ENCODE measurements around the gene UPF2. TPM values are rescaled to one million over a fixed set of nuclear protein-coding genes. Genes with fewer than 3 reads are reported as not detected.

The UPF2 gene
- polyA plus RNA-seq, 3 donors: 2.7 to 6.7 (median 4.3) TPM

- H3K27me3 Mint-ChIP-seq (ENCODE audit: low read depth in 3 of 3): no peaks in the 10 kb centered on the region
- Histone ChIP-seq H4K20me1 (ENCODE audit: insufficient read depth, low read length) (peaks cover 9% of the 10 kb centered on the region), H3K27ac (ENCODE audit: low read depth in 1 of 2, low read length in 2 of 2) (no peak overlapping the region), H2AFZ (ENCODE audit: insufficient read depth, low read depth, low read length, poor library complexity, severe bottlenecking) (no peak overlapping the region), H3K4me1 (ENCODE audit: control insufficient read depth in 1 of 2, insufficient read depth in 2 of 2, low read length in 2 of 2) (peaks cover 21 to 30% of the 10 kb centered on the region in 2 donors), H3K9me3 (replicated peaks in 1 of 2; ENCODE audit: control insufficient read depth in 1 of 2, insufficient read depth in 1 of 2, low read length in 2 of 2) (no peaks in the 10 kb centered on the region), H3K9ac (ENCODE audit: insufficient read depth, low read length, poor library complexity, severe bottlenecking) (no peak overlapping the region), H3K36me3 (replicated peaks in 1 of 2; ENCODE audit: control insufficient read depth in 1 of 2, insufficient read depth in 2 of 2, low read length in 2 of 2) (no peaks in the 10 kb centered on the region), H3K79me2 (ENCODE audit: insufficient read depth, low read length) (peaks cover 21% of the 10 kb centered on the region), H3K4me3 (replicated peaks in 1 of 3; ENCODE audit: low read depth in 2 of 3, low read length in 3 of 3) (no peak overlapping the region), H3K27me3 (ENCODE audit: control insufficient read depth in 2 of 2, insufficient read depth in 2 of 2, low read length in 2 of 2) (no peaks in the 10 kb centered on the region), H3K4me2 (replicated peaks; ENCODE audit: extremely low read depth, low read length, poor library complexity, severe bottlenecking) (no peak overlapping the region)
- no peak overlapping the region for H3K27ac Mint-ChIP-seq
- no CpG with 5 or more reads among the region's 5 CpGs for WGBS (ENCODE audit: insufficient coverage)
- DNase-seq: no peak
- intact Hi-C loops (cut with micrococcal nuclease): loop anchor here in 1 of 2 donors (10.0 kb wide), 1 partner anchor 149 kb away; the partner anchor contains the start of genes CDC123 and NUDT5
- H3K9me3 Mint-ChIP-seq: peaks cover 0 to 3% (median 0%) of the 10 kb centered on the region in 7 donors
- no peak overlapping the region for H3K4me3 Mint-ChIP-seq
- H3K4me1 Mint-ChIP-seq: peaks cover 25% of the 10 kb centered on the region
- no peak for TF ChIP-seq CTCF (IDR thresholded peaks at IDR 0.05)
- peaks cover 0 to 4% of the 10 kb centered on the region in 2 donors for H3K36me3 Mint-ChIP-seq
Observed at GRCh38 chr10:12045596-12045995, 3.0 kb upstream of the UPF2 start.

GRCh38 chr10:12042409-12042796 lies 206 bp downstream of the UPF2 start:
- peaks cover 35% of the 10 kb centered on the region for H3K4me1 Mint-ChIP-seq
- peaks cover 37% of the 10 kb centered on the region for H4K20me1 ChIP-seq (ENCODE audit: insufficient read depth, low read length)
- H3K4me3 ChIP-seq (replicated peaks in 1 of 3; ENCODE audit: low read depth in 2 of 3, low read length in 3 of 3): peak overlapping the region; percentile 76 to 100 (median 99)
- 2% methylated on average over 27 of the region's 31 CpGs for WGBS (ENCODE audit: insufficient coverage)
- peak overlapping the region; percentile 96 for H2AFZ ChIP-seq (ENCODE audit: insufficient read depth, low read depth, low read length, poor library complexity, severe bottlenecking)
- peaks cover 53% of the 10 kb centered on the region for H3K79me2 ChIP-seq (ENCODE audit: insufficient read depth, low read length)
- intact Hi-C loops (cut with micrococcal nuclease): loop anchor here (2.0 to 10.0 kb wide), 4 partner anchors 26 to 155 kb away; partner anchors contain the start of genes CDC123 (in 2 of the 2), NUDT5 (in 2 of the 2), DHTKD1 (in 1 of the 2) and SEC61A2 (in 1 of the 2)
- H3K9me3 ChIP-seq (replicated peaks in 1 of 2; ENCODE audit: control insufficient read depth in 1 of 2, insufficient read depth in 1 of 2, low read length in 2 of 2): no peaks in the 10 kb centered on the region
- H3K9ac ChIP-seq (ENCODE audit: insufficient read depth, low read length, poor library complexity, severe bottlenecking): peak overlapping the region; percentile 90
- no peaks in the 10 kb centered on the region for H3K27me3 Mint-ChIP-seq (ENCODE audit: low read depth in 3 of 3)
- H3K36me3 Mint-ChIP-seq: peaks cover 2 to 5% of the 10 kb centered on the region in 2 donors
- no peaks in the 10 kb centered on the region for H3K27me3 ChIP-seq (ENCODE audit: control insufficient read depth in 2 of 2, insufficient read depth in 2 of 2, low read length in 2 of 2)
- H3K4me2 ChIP-seq (replicated peaks; ENCODE audit: extremely low read depth, low read length, poor library complexity, severe bottlenecking): peak overlapping the region; percentile 89
- H3K4me3 Mint-ChIP-seq: peak overlapping the region; percentile 90 to 93
- TF ChIP-seq CTCF (IDR thresholded peaks at IDR 0.05): no peak
- DNase-seq: no peak
- H3K4me1 ChIP-seq (ENCODE audit: control insufficient read depth in 1 of 2, insufficient read depth in 2 of 2, low read length in 2 of 2): peaks cover 19 to 26% of the 10 kb centered on the region in 2 donors
- no peaks in the 10 kb centered on the region for H3K36me3 ChIP-seq (replicated peaks in 1 of 2; ENCODE audit: control insufficient read depth in 1 of 2, insufficient read depth in 2 of 2, low read length in 2 of 2)
- H3K9me3 Mint-ChIP-seq: peaks cover 0 to 3% (median 0%) of the 10 kb centered on the region in 7 donors
- peak overlapping the region; percentile 95 to 98 for H3K27ac ChIP-seq (ENCODE audit: low read depth in 1 of 2, low read length in 2 of 2)
- peak overlapping the region in 6 of 7 donors; percentile 80 to 100 (median 100) for H3K27ac Mint-ChIP-seq
